MM.1S (cell line): Measurements from ENCODE around the gene CSH2.

Experiments used
- CTCF ChIP-seq: fragments of 300-600 bp; sonication (generic); IDR thresholded peaks from 2 replicates; pipeline ENCODE4 v1.5.1; 2016; ENCODE audit warnings: antibody characterized with exemption, low read length, mixed read lengths
- EZH2 ChIP-seq: fragments of 300-600 bp; sonication (generic); optimal IDR thresholded peaks from 2 replicates; pipeline ENCODE3; 2017; ENCODE audit warnings: low read depth, mild to moderate bottlenecking, antibody characterized with exemption, low read length, mixed read lengths
- EZH2phosphoT487 ChIP-seq: fragments of 300-600 bp; sonication (generic); IDR thresholded peaks from 2 replicates; pipeline ENCODE4 v1.6.1; 2018; ENCODE audit warnings: antibody characterized with exemption, low read length

- no peak for TF ChIP-seq CTCF
- TF ChIP-seq EZH2phosphoT487, result no peak
- no peak for TF ChIP-seq EZH2
Measured at GRCh38 chr17:63830278-63830677, 43.2 kb downstream of the CSH2 start.
